ENCODE measurements around the gene INHBE.
"Not testable (repeated sequence)": the region's sequence is repeated elsewhere in the genome, so short reads cannot be mapped to it uniquely, and the experiment has no call there.

Gene INHBE

GRCh38 chr12:57420482-57420881 is 34.6 kb upstream of the INHBE start:
- no peak overlapping the region for H3K4me3 ChIP-seq (ENCODE audit: control insufficient read depth, low read depth, low read length)
- no peak for DNase-seq (ENCODE audit: low read depth)
- no peak for TF ChIP-seq CTCF (IDR thresholded peaks at IDR 0.05; ENCODE audit: control insufficient read depth, insufficient read depth, low read depth, low read length, missing control alignments)

- not testable (repeated sequence) for DNase-seq (ENCODE audit: low read depth); H3K4me3 ChIP-seq (ENCODE audit: control insufficient read depth, low read depth, low read length)
Measured at GRCh38 chr12:57426948-57427347, 28.2 kb upstream of the INHBE start.

GRCh38 chr12:57428965-57429364 is 26.1 kb upstream of the INHBE start:
- no peak for DNase-seq (ENCODE audit: low read depth)
- TF ChIP-seq CTCF (IDR thresholded peaks at IDR 0.05; ENCODE audit: control insufficient read depth, insufficient read depth, low read depth, low read length, missing control alignments) = no peak
- H3K4me3 ChIP-seq (ENCODE audit: control insufficient read depth, low read depth, low read length) = no peak overlapping the region

GRCh38 chr12:57429473-57430111 is 25.5 kb upstream of the INHBE start:
- DNase-seq (ENCODE audit: low read depth) = no peak
- H3K4me3 ChIP-seq (ENCODE audit: control insufficient read depth, low read depth, low read length) = peak overlapping the region; percentile 51
- TF ChIP-seq CTCF (IDR thresholded peaks at IDR 0.05; ENCODE audit: control insufficient read depth, insufficient read depth, low read depth, low read length, missing control alignments) = no peak

- no peak for DNase-seq (ENCODE audit: low read depth)
- TF ChIP-seq CTCF (IDR thresholded peaks at IDR 0.05; ENCODE audit: control insufficient read depth, insufficient read depth, low read depth, low read length, missing control alignments) = no peak
- H3K4me3 ChIP-seq (ENCODE audit: control insufficient read depth, low read depth, low read length) = peak overlapping the region; percentile 51
Measured at GRCh38 chr12:57430112-57430930, 24.8 kb upstream of the INHBE start.

- peak; percentile 71 for DNase-seq (ENCODE audit: low read depth)
- no peak for TF ChIP-seq CTCF (IDR thresholded peaks at IDR 0.05; ENCODE audit: control insufficient read depth, insufficient read depth, low read depth, low read length, missing control alignments)
- H3K4me3 ChIP-seq (ENCODE audit: control insufficient read depth, low read depth, low read length) = peak within 1 kb of the TSS; percentile 51
Measured at GRCh38 chr12:57430931-57431566, 24.1 kb upstream of the INHBE start, which contains the start of gene R3HDM2. Gene R3HDM2, minus strand, starts transcription at chr12:57431043. Its CDS starts 120,615 bp downstream, at chr12:57310428.
